Measurements from ENCODE around the gene CDH5. TPM values are rescaled to one million over a fixed set of nuclear protein-coding genes. Genes with fewer than 3 reads are reported as not detected.

The CDH5 gene
- total RNA-seq, 2 donors from 2014 or later, result 21.1 to 40.0 TPM

GRCh38 chr16:66402166-66402565 is 35.7 kb downstream of the CDH5 start:
- no peak for ATAC-seq (ENCODE audit: insufficient number of reproducible peaks, low FRiP score, low read depth)
- H3K27me3 ChIP-seq (replicated peaks; ENCODE audit: insufficient read depth), result no peaks in the 10 kb centered on the region
- H3K9me3 ChIP-seq, result no peaks in the 10 kb centered on the region
- TF ChIP-seq, protein P1, sequence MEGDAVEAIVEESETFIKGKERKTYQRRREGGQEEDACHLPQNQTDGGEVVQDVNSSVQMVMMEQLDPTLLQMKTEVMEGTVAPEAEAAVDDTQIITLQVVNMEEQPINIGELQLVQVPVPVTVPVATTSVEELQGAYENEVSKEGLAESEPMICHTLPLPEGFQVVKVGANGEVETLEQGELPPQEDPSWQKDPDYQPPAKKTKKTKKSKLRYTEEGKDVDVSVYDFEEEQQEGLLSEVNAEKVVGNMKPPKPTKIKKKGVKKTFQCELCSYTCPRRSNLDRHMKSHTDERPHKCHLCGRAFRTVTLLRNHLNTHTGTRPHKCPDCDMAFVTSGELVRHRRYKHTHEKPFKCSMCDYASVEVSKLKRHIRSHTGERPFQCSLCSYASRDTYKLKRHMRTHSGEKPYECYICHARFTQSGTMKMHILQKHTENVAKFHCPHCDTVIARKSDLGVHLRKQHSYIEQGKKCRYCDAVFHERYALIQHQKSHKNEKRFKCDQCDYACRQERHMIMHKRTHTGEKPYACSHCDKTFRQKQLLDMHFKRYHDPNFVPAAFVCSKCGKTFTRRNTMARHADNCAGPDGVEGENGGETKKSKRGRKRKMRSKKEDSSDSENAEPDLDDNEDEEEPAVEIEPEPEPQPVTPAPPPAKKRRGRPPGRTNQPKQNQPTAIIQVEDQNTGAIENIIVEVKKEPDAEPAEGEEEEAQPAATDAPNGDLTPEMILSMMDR (IDR thresholded peaks at IDR 0.05), result no peak
- no peak overlapping the region for H3K4me3 ChIP-seq
- no peak for DNase-seq (ENCODE audit: low spot score)
- peaks cover 3 to 21% of the 10 kb centered on the region in 2 donors for H3K4me1 ChIP-seq (ENCODE audit: control insufficient read depth in 1 of 2, low read depth in 2 of 2)
- H3K36me3 ChIP-seq, result no peaks in the 10 kb centered on the region
- no peak overlapping the region for H3K27ac ChIP-seq

- H3K4me3 ChIP-seq, result no peak overlapping the region
- ATAC-seq (ENCODE audit: insufficient number of reproducible peaks, low FRiP score, low read depth) (no peak), DNase-seq (ENCODE audit: low spot score) (no peak)
- no peak overlapping the region for H3K27ac ChIP-seq
- TF ChIP-seq, protein P1 (IDR thresholded peaks at IDR 0.05), result no peak
- peaks cover 3 to 21% of the 10 kb centered on the region in 2 donors for H3K4me1 ChIP-seq (ENCODE audit: control insufficient read depth in 1 of 2, low read depth in 2 of 2)
- H3K36me3 ChIP-seq, result no peaks in the 10 kb centered on the region
- no peaks in the 10 kb centered on the region for H3K9me3 ChIP-seq
- no peaks in the 10 kb centered on the region for H3K27me3 ChIP-seq (replicated peaks; ENCODE audit: insufficient read depth)
Observed at GRCh38 chr16:66402591-66403230, 36.2 kb downstream of the CDH5 start.

DNA sequence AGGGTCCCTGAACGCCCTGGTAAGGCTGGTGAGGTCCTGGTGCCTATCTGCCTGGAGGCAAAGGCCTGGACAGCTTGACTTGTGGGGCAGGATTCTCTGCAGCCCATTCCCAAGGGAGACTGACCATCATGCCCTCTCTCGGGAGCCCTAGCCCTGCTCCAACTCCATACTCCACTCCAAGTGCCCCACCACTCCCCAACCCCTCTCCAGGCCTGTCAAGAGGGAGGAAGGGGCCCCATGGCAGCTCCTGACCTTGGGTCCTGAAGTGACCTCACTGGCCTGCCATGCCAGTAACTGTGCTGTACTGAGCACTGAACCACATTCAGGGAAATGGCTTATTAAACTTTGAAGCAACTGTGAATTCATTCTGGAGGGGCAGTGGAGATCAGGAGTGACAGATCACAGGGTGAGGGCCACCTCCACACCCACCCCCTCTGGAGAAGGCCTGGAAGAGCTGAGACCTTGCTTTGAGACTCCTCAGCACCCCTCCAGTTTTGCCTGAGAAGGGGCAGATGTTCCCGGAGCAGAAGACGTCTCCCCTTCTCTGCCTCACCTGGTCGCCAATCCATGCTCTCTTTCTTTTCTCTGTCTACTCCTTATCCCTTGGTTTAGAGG is 37.1 kb downstream of the CDH5 start:
- H3K4me3 ChIP-seq, result no peak overlapping the region

DNA sequence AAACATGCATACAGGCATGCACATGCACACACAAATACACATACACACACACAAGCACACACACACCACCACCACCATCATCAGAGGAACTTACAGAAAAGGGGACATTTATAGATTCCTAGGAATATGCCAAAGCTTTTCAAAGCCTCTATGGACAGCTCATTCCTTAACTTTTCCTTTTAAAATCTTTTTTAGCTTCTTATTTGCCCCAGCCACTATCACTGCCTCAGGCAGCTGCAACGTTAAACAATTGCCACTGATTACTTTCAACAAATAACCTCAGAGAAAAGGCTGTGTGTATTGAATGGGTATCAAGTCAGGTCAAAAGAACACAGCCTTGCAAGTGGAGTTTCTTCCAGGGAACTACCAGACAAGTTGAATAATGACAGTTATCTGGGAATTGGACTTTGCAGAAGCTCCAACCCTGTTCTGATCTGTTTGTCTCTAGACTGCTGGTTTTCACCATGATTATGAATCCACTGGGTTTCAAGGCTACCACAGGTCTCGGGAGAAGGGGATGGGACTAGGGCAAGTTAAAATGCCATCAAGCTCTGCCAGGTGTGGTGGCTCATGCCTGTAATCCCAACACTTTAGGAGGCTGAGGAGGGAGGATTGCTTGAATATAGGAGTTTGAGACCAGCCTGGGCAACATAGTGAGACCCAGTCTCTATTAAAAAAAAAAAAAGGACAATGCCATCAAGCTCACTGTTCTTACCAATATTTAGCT is 38.7 kb downstream of the CDH5 start:
- Histone ChIP-seq H3K9me3 (no peaks in the 10 kb centered on the region), H3K27ac (no peak overlapping the region), H3K4me3 (no peak overlapping the region), H3K4me1 (ENCODE audit: control insufficient read depth in 1 of 2, low read depth in 2 of 2) (peaks cover 3 to 21% of the 10 kb centered on the region in 2 donors), H3K27me3 (replicated peaks; ENCODE audit: insufficient read depth) (no peaks in the 10 kb centered on the region), H3K36me3 (no peaks in the 10 kb centered on the region)
- no peak for ATAC-seq (ENCODE audit: insufficient number of reproducible peaks, low FRiP score, low read depth)
- TF ChIP-seq, protein P1 (IDR thresholded peaks at IDR 0.05), result no peak
- no peak for DNase-seq (ENCODE audit: low spot score)

More for the DNA sequence above, 37.1 kb downstream of the CDH5 start:
- Histone ChIP-seq H3K27ac (no peak overlapping the region), H3K9me3 (no peaks in the 10 kb centered on the region), H3K4me1 (ENCODE audit: control insufficient read depth in 1 of 2, low read depth in 2 of 2) (peaks cover 3 to 21% of the 10 kb centered on the region in 2 donors), H3K36me3 (no peaks in the 10 kb centered on the region), H3K27me3 (replicated peaks; ENCODE audit: insufficient read depth) (no peaks in the 10 kb centered on the region)
- DNase-seq (ENCODE audit: low spot score), result no peak
- TF ChIP-seq, protein P1 (IDR thresholded peaks at IDR 0.05), result no peak
- no peak for ATAC-seq (ENCODE audit: insufficient number of reproducible peaks, low FRiP score, low read depth)

- TF ChIP-seq, protein P1 (IDR thresholded peaks at IDR 0.05), result peak; percentile 88
- peak; percentile 74 for ATAC-seq (ENCODE audit: insufficient number of reproducible peaks, low FRiP score, low read depth)
- no peak overlapping the region for H3K27ac ChIP-seq
Observed at GRCh38 chr16:66406534-66407221, 40.2 kb downstream of the CDH5 start.

More at GRCh38 chr16:66406534-66407221, 40.2 kb downstream of the CDH5 start:
- DNase-seq (ENCODE audit: low spot score), result peak; percentile 62
- Histone ChIP-seq H3K27me3 (replicated peaks; ENCODE audit: insufficient read depth) (no peaks in the 10 kb centered on the region), H3K9me3 (no peaks in the 10 kb centered on the region), H3K36me3 (no peaks in the 10 kb centered on the region), H3K4me3 (peak overlapping the region; percentile 79), H3K4me1 (ENCODE audit: control insufficient read depth in 1 of 2, low read depth in 2 of 2) (peaks cover 0 to 6% of the 10 kb centered on the region in 2 donors)
